HEK293 (cell line): ENCODE results near the gene ZCCHC24.

Experiments used
- CTCF ChIP-seq: fragments of 450-650 bp; formaldehyde crosslinking; IDR thresholded peaks from 2 replicates; pipeline ENCODE4 v1.5.1; 2016; ENCODE audit warnings: missing biosample characterization, missing genetic modification characterization
- MZF1 ChIP-seq: fragments of 450-650 bp; formaldehyde crosslinking; IDR thresholded peaks from 2 replicates; pipeline ENCODE4 v1.5.1; 2017; ENCODE audit warnings: missing biosample characterization, missing genetic modification characterization, borderline replicate concordance
- ZNF133 ChIP-seq: fragments of 450-650 bp; formaldehyde crosslinking; IDR thresholded peaks from 2 replicates; pipeline ENCODE4 v1.5.1; 2016; ENCODE audit warnings: missing biosample characterization, missing genetic modification characterization
- ZNF302 ChIP-seq: fragments of 450-650 bp; formaldehyde crosslinking; IDR thresholded peaks from 2 replicates; pipeline ENCODE4 v1.5.1; 2016; ENCODE audit warnings: missing biosample characterization, missing genetic modification characterization, low read depth
- ZNF777 ChIP-seq: fragments of 450-650 bp; formaldehyde crosslinking; IDR thresholded peaks from 2 replicates; pipeline ENCODE4 v1.5.1; 2017; ENCODE audit warnings: missing biosample characterization, missing genetic modification characterization, borderline replicate concordance

GRCh38 chr10:79376078-79376628 lies 69.3 kb downstream of the ZCCHC24 start:
- TF ChIP-seq ZNF133 (tag by site-specific recombination) (no peak), CTCF (tag by site-specific recombination) (no peak), ZNF302 (tag by site-specific recombination) (no peak), ZNF777 (tag by site-specific recombination) (no peak), MZF1 (tag by site-specific recombination) (no peak)
